ENCODE results near the gene ZFAND3.

ZFAND3 gene

DNA sequence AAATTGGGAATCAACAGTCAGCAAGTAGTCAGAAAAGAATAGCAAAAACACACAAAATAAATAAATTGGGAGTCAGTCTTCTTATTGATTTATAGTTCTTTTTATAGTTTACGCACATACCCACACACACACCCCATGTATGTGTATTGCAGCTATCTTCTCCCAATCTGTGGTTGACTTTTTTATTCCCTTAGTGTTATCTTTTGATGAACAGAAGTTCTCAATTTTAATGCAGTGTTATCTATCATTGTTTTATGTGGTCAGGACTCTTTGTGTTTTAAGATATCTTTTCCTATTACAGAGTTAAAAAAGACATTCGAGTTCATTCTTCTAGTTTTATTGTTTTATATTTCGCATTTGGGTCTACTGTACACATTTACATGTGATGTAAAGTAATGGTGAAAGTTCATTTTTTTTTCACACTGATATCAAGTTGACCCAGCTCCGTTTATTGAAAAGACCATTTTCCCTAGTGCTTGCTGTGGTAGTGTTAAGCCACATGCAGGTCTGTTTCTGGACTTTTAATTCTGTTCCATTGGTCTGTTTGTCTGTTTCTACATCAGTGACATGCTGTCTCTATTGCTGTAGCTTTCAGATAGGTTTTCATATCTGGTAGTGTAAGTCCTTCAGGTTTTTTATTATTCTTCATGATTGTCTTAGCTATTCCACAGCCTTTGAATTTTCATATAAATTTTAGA is 78.4 kb downstream of the ZFAND3 start:
- no peak for DNase-seq

- no peak for DNase-seq
Measured at GRCh38 chr6:37903351-37904340, 84.1 kb downstream of the ZFAND3 start.

DNA sequence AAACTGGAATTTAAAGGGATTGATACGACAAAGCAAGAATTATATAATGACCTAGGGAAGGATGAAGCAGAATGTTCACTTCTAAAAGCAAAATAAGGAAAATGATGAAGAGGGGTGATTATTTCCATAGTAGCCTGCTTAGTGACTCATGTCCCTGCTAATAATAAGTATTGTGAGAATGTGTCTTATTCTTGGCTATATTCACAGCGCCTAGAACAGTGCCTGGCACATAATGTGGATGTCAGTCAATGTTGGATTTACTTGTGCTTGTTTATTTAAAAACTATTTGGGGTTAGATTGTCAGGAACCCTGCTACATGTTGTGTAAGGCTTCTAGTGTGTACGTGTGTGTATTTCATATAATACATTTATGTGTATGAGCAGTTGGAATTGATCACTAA is 85.1 kb downstream of the ZFAND3 start:
- DNase-seq: no peak

DNA sequence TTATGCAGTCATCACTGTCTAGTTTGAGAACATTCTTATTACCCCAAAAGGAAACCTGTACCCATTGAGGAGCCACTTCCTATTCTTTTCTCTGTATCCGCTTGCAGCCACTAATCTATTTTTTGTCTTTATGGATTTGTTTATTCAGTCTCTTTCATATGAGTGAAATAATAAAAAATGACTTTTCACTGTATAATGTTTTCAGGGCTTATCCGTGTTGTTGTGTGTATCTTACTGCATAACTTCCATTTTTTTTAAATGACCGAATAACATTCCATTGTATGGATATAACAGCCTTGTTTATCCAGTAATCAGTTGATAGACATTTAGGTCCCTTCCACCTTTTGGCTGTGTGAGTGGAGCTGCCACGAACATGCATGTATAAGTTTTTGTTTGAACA is 86.6 kb downstream of the ZFAND3 start:
- no peak for DNase-seq

DNA sequence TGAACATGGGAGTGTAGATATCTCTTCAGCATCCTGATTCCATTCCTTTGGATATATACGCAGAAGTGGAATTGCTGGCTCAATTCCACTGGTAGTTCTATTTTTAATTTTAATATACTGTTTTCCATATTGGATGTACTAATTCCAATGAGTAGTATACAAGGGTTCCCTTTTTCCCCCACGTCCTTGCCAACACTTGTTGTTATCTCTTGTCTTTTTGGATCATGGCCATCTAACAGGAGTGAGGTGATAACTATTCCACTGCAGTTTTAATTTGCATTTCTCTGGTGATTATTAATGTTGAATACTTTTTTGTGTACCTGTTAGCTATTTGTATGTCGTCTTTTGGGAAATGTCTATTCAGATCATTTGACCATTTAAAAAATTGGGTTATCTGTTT is 91.5 kb downstream of the ZFAND3 start:
- no peak for DNase-seq

GRCh38 chr6:37913210-37913609 is 93.7 kb downstream of the ZFAND3 start:
- no peak for DNase-seq

- DNase-seq: no peak
Measured at GRCh38 chr6:37915463-37915862, 95.9 kb downstream of the ZFAND3 start.

GRCh38 chr6:37916149-37916548 is 96.6 kb downstream of the ZFAND3 start:
- DNase-seq: no peak

GRCh38 chr6:37916675-37917074 is 97.1 kb downstream of the ZFAND3 start:
- DNase-seq: no peak

- no peak for DNase-seq
Measured at GRCh38 chr6:37917566-37917965, 98.0 kb downstream of the ZFAND3 start.

DNA sequence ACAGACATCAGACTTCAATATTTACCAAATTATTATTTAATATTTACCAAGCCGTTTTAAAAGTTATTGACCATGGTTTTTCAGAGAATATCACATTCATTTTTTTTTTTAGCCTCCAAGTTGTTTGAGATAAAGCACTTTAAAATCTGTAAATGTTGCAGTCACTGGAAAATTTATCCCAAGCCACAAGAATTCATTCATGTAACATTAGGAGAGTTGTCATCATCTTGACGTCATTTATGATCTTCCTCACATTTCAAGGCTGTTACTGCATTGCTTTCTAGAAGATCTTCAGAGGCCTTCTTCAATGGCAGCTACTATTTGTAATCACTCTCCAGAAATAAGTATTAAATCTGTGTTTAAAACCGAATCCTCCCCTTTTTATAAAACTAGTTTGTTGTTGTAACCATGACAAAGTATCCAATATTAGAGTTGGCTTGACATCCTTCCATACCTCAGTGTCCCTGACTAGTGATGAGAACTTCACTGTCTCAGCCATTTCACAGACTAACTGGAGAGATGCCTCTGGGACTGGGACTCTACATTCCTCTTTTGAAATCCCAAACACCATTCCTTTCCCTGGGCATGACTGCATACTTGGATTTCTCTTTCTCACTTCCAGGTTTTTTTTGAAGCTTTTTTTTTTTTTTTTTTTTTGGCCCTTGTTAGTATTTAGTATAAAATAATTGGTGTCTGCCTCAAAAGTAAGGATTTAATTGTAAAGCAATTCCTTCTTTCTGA is 100.1 kb downstream of the ZFAND3 start:
- DNase-seq: no peak

GRCh38 chr6:37920667-37921066 is 101.1 kb downstream of the ZFAND3 start:
- DNase-seq: no peak

DNA sequence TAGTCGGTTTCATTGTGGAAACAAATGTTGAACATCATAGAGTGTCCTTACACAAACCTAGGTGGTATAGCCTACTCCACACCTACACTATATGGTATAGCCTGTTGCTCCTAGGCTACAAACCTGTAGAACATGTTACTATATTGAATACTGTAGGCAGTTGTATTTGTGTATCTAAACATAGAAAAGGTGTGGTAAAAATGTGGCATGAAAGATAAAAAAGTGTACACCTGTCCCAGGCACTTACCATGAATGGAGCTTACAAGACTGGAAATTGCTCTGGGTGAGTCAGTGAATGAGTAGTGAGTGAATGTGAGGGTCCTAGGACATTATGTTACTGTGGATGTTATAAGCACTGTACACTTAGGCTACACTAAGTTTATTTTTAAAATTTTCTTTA is 103.0 kb downstream of the ZFAND3 start:
- DNase-seq: no peak

- no peak for DNase-seq
Measured at GRCh38 chr6:37923514-37923913, 104.0 kb downstream of the ZFAND3 start.

- no peak for DNase-seq
Measured at GRCh38 chr6:37926661-37927060, 107.1 kb downstream of the ZFAND3 start.

- DNase-seq: no peak
Measured at GRCh38 chr6:37928217-37928616, 108.7 kb downstream of the ZFAND3 start.

- DNase-seq: no peak
Measured at GRCh38 chr6:37930288-37930971, 110.9 kb downstream of the ZFAND3 start.

DNA sequence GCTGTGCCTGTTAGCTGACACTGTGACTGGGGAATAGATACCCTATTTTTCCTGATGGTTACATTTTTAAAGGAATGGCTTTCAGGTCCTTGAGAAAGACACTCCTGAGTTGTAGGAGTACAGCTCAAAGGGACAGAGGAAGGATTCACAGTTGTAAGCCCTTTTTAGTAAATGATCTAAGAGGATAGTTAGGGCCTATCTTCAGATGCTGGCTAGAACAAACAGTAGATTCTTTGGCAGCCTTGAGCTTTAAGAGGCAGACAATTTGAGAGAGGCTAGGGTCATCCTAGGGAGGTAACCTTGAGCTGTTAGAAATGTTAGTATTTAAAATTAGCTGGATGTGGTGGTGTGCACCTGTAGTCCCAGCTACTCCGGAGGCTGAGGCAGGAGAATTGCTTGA is 111.5 kb downstream of the ZFAND3 start:
- no peak for DNase-seq

GRCh38 chr6:37934276-37934675 is 114.7 kb downstream of the ZFAND3 start:
- no peak for DNase-seq

- DNase-seq: no peak
Measured at GRCh38 chr6:37936150-37936549, 116.6 kb downstream of the ZFAND3 start.

DNA sequence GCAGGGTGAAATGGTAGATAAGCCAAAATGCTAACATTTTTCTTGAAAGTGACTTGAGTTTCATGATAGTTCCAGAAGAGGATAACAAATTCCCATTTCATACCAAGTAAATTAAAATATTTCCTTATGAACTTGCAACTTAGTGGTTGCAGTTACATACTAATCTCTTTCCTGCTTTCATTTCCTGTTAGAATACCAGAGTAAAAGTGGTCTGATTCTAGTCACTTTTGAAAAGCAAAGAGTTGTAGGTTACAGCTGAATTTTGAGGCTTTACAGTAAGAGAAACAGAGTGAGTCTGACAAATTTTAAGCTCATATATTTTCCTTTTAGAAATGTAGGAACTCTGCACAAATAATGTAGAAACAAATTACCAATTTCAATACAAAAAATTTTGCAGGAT is 117.4 kb downstream of the ZFAND3 start:
- no peak for DNase-seq

- DNase-seq: no peak
Measured at GRCh38 chr6:37938909-37939308, 119.4 kb downstream of the ZFAND3 start.

Measured in NCI-H2107 (cell line).